Measurements from ENCODE around the gene SYNPO2.
"Not testable (repeated sequence)": the region's sequence is repeated elsewhere in the genome, so short reads cannot be mapped to it uniquely, and the experiment has no call there.

The SYNPO2 gene

GRCh38 chr4:119005928-119006460, 117.3 kb downstream of the SYNPO2 start:
- Histone ChIP-seq H3K27ac (ENCODE audit: low read length) (peak overlapping the region; percentile 59), H3K36me3 (ENCODE audit: control insufficient read depth in 1 of 2, insufficient read depth in 2 of 2, low read length in 2 of 2) (no peaks in the 10 kb centered on the region), H3K4me3 (ENCODE audit: low read depth in 1 of 2, low read length in 2 of 2) (no peak overlapping the region), H3K9me3 (ENCODE audit: control insufficient read depth in 1 of 2, low read length in 2 of 2) (no peaks in the 10 kb centered on the region), H3K4me1 (ENCODE audit: control insufficient read depth in 1 of 2, insufficient read depth in 2 of 2, low read length in 2 of 2) (peaks cover 0 to 2% of the 10 kb centered on the region in 2 donors), H3K27me3 (ENCODE audit: low read depth, low read length) (no peaks in the 10 kb centered on the region)

- Histone ChIP-seq H3K27me3 (ENCODE audit: low read depth, low read length) (no peaks in the 10 kb centered on the region), H3K4me1 (ENCODE audit: control insufficient read depth in 1 of 2, insufficient read depth in 2 of 2, low read length in 2 of 2) (peaks cover 0 to 6% of the 10 kb centered on the region in 2 donors), H3K4me3 (ENCODE audit: low read depth in 1 of 2, low read length in 2 of 2) (no peak overlapping the region), H3K36me3 (ENCODE audit: control insufficient read depth in 1 of 2, insufficient read depth in 2 of 2, low read length in 2 of 2) (no peaks in the 10 kb centered on the region), H3K27ac (ENCODE audit: low read length) (peak overlapping the region; percentile 5), H3K9me3 (ENCODE audit: control insufficient read depth in 1 of 2, low read length in 2 of 2) (no peaks in the 10 kb centered on the region)
These were observed 120.1 kb downstream of the SYNPO2 start for GRCh38 chr4:119008761-119009160.

GRCh38 chr4:119010221-119010620, 121.6 kb downstream of the SYNPO2 start:
- not testable (repeated sequence) for H3K9me3 ChIP-seq (ENCODE audit: control insufficient read depth in 1 of 2, low read length in 2 of 2); H3K36me3 ChIP-seq (ENCODE audit: control insufficient read depth in 1 of 2, insufficient read depth in 2 of 2, low read length in 2 of 2); H3K27me3 ChIP-seq (ENCODE audit: low read depth, low read length); H3K4me3 ChIP-seq (ENCODE audit: low read depth in 1 of 2, low read length in 2 of 2); H3K27ac ChIP-seq (ENCODE audit: low read length); H3K4me1 ChIP-seq (ENCODE audit: control insufficient read depth in 1 of 2, insufficient read depth in 2 of 2, low read length in 2 of 2)

GRCh38 chr4:119010909-119011606, 122.4 kb downstream of the SYNPO2 start:
- no peaks in the 10 kb centered on the region for H3K27me3 ChIP-seq (ENCODE audit: low read depth, low read length)
- H3K4me3 ChIP-seq (ENCODE audit: low read depth in 1 of 2, low read length in 2 of 2): no peak overlapping the region
- H3K36me3 ChIP-seq (ENCODE audit: control insufficient read depth in 1 of 2, insufficient read depth in 2 of 2, low read length in 2 of 2): no peaks in the 10 kb centered on the region
- H3K4me1 ChIP-seq (ENCODE audit: control insufficient read depth in 1 of 2, insufficient read depth in 2 of 2, low read length in 2 of 2): peaks cover 0 to 6% of the 10 kb centered on the region in 2 donors
- H3K27ac ChIP-seq (ENCODE audit: low read length): peak overlapping the region; percentile 65
- no peaks in the 10 kb centered on the region for H3K9me3 ChIP-seq (ENCODE audit: control insufficient read depth in 1 of 2, low read length in 2 of 2)

- peaks cover 0 to 6% of the 10 kb centered on the region in 2 donors for H3K4me1 ChIP-seq (ENCODE audit: control insufficient read depth in 1 of 2, insufficient read depth in 2 of 2, low read length in 2 of 2)
- no peaks in the 10 kb centered on the region for H3K9me3 ChIP-seq (ENCODE audit: control insufficient read depth in 1 of 2, low read length in 2 of 2)
- H3K4me3 ChIP-seq (ENCODE audit: low read depth in 1 of 2, low read length in 2 of 2): no peak overlapping the region
- H3K27ac ChIP-seq (ENCODE audit: low read length): peak overlapping the region; percentile 65
- H3K36me3 ChIP-seq (ENCODE audit: control insufficient read depth in 1 of 2, insufficient read depth in 2 of 2, low read length in 2 of 2): no peaks in the 10 kb centered on the region
- no peaks in the 10 kb centered on the region for H3K27me3 ChIP-seq (ENCODE audit: low read depth, low read length)
These were observed 122.9 kb downstream of the SYNPO2 start for GRCh38 chr4:119011607-119011988.

GRCh38 chr4:119014658-119015057, 126.0 kb downstream of the SYNPO2 start:
- no peaks in the 10 kb centered on the region for H3K36me3 ChIP-seq (ENCODE audit: control insufficient read depth in 1 of 2, insufficient read depth in 2 of 2, low read length in 2 of 2)
- H3K27ac ChIP-seq (ENCODE audit: low read length): peak overlapping the region; percentile 87
- H3K4me1 ChIP-seq (ENCODE audit: control insufficient read depth in 1 of 2, insufficient read depth in 2 of 2, low read length in 2 of 2): peaks cover 0 to 6% of the 10 kb centered on the region in 2 donors

GRCh38 chr4:119016636-119017035, 128.0 kb downstream of the SYNPO2 start:
- Histone ChIP-seq H3K4me1 (ENCODE audit: control insufficient read depth in 1 of 2, insufficient read depth in 2 of 2, low read length in 2 of 2) (no peaks in the 10 kb centered on the region), H3K9me3 (ENCODE audit: control insufficient read depth in 1 of 2, low read length in 2 of 2) (no peaks in the 10 kb centered on the region), H3K4me3 (ENCODE audit: low read depth in 1 of 2, low read length in 2 of 2) (no peak overlapping the region), H3K36me3 (ENCODE audit: control insufficient read depth in 1 of 2, insufficient read depth in 2 of 2, low read length in 2 of 2) (no peaks in the 10 kb centered on the region), H3K27me3 (ENCODE audit: low read depth, low read length) (no peaks in the 10 kb centered on the region), H3K27ac (ENCODE audit: low read length) (peak overlapping the region; percentile 87)

More at GRCh38 chr4:119014658-119015057, 126.0 kb downstream of the SYNPO2 start:
- no peaks in the 10 kb centered on the region for H3K9me3 ChIP-seq (ENCODE audit: control insufficient read depth in 1 of 2, low read length in 2 of 2)
- no peaks in the 10 kb centered on the region for H3K27me3 ChIP-seq (ENCODE audit: low read depth, low read length)
- H3K4me3 ChIP-seq (ENCODE audit: low read depth in 1 of 2, low read length in 2 of 2): no peak overlapping the region

- Histone ChIP-seq H3K27me3 (ENCODE audit: low read depth, low read length) (no peaks in the 10 kb centered on the region), H3K9me3 (ENCODE audit: control insufficient read depth in 1 of 2, low read length in 2 of 2) (no peaks in the 10 kb centered on the region), H3K4me3 (ENCODE audit: low read depth in 1 of 2, low read length in 2 of 2) (no peak overlapping the region), H3K4me1 (ENCODE audit: control insufficient read depth in 1 of 2, insufficient read depth in 2 of 2, low read length in 2 of 2) (no peaks in the 10 kb centered on the region), H3K36me3 (ENCODE audit: control insufficient read depth in 1 of 2, insufficient read depth in 2 of 2, low read length in 2 of 2) (no peaks in the 10 kb centered on the region), H3K27ac (ENCODE audit: low read length) (peak overlapping the region; percentile 87)
These were observed 129.0 kb downstream of the SYNPO2 start for GRCh38 chr4:119017636-119018035.

GRCh38 chr4:119020158-119020557, 131.5 kb downstream of the SYNPO2 start:
- no peaks in the 10 kb centered on the region for H3K36me3 ChIP-seq (ENCODE audit: control insufficient read depth in 1 of 2, insufficient read depth in 2 of 2, low read length in 2 of 2)
- H3K27ac ChIP-seq (ENCODE audit: low read length): peak overlapping the region; percentile 68
- no peak overlapping the region for H3K4me3 ChIP-seq (ENCODE audit: low read depth in 1 of 2, low read length in 2 of 2)
- H3K4me1 ChIP-seq (ENCODE audit: control insufficient read depth in 1 of 2, insufficient read depth in 2 of 2, low read length in 2 of 2): no peaks in the 10 kb centered on the region
- no peaks in the 10 kb centered on the region for H3K9me3 ChIP-seq (ENCODE audit: control insufficient read depth in 1 of 2, low read length in 2 of 2)
- H3K27me3 ChIP-seq (ENCODE audit: low read depth, low read length): no peaks in the 10 kb centered on the region

GRCh38 chr4:119022520-119022919, 133.9 kb downstream of the SYNPO2 start:
- not testable (repeated sequence) for H3K4me1 ChIP-seq (ENCODE audit: control insufficient read depth in 1 of 2, insufficient read depth in 2 of 2, low read length in 2 of 2); H3K27ac ChIP-seq (ENCODE audit: low read length); H3K9me3 ChIP-seq (ENCODE audit: control insufficient read depth in 1 of 2, low read length in 2 of 2); H3K4me3 ChIP-seq (ENCODE audit: low read depth in 1 of 2, low read length in 2 of 2); H3K27me3 ChIP-seq (ENCODE audit: low read depth, low read length)
- peaks cover 0 to 17% of the 10 kb centered on the region in 2 donors for H3K36me3 ChIP-seq (ENCODE audit: control insufficient read depth in 1 of 2, insufficient read depth in 2 of 2, low read length in 2 of 2)

- Histone ChIP-seq H3K27me3 (ENCODE audit: low read depth, low read length) (no peaks in the 10 kb centered on the region), H3K4me1 (ENCODE audit: control insufficient read depth in 1 of 2, insufficient read depth in 2 of 2, low read length in 2 of 2) (no peaks in the 10 kb centered on the region), H3K36me3 (ENCODE audit: control insufficient read depth in 1 of 2, insufficient read depth in 2 of 2, low read length in 2 of 2) (peaks cover 0 to 17% of the 10 kb centered on the region in 2 donors), H3K9me3 (ENCODE audit: control insufficient read depth in 1 of 2, low read length in 2 of 2) (no peaks in the 10 kb centered on the region), H3K27ac (ENCODE audit: low read length) (peak overlapping the region; percentile 65), H3K4me3 (ENCODE audit: low read depth in 1 of 2, low read length in 2 of 2) (no peak overlapping the region)
These were observed 135.4 kb downstream of the SYNPO2 start for GRCh38 chr4:119024102-119024501.

- H3K27me3 ChIP-seq (ENCODE audit: low read depth, low read length): no peaks in the 10 kb centered on the region
- H3K4me1 ChIP-seq (ENCODE audit: control insufficient read depth in 1 of 2, insufficient read depth in 2 of 2, low read length in 2 of 2): no peaks in the 10 kb centered on the region
- peak overlapping the region; percentile 96 for H3K27ac ChIP-seq (ENCODE audit: low read length)
- H3K9me3 ChIP-seq (ENCODE audit: control insufficient read depth in 1 of 2, low read length in 2 of 2): no peaks in the 10 kb centered on the region
- peaks cover 0 to 20% of the 10 kb centered on the region in 2 donors for H3K36me3 ChIP-seq (ENCODE audit: control insufficient read depth in 1 of 2, insufficient read depth in 2 of 2, low read length in 2 of 2)
- peak overlapping the region in 1 of 2 donors; percentile 10 for H3K4me3 ChIP-seq (ENCODE audit: low read depth in 1 of 2, low read length in 2 of 2)
These were observed 136.8 kb downstream of the SYNPO2 start for GRCh38 chr4:119025420-119025819.

Data from muscle layer of duodenum (tissue), 2 donors.